ENCODE data around the gene C1orf167.

- TF ChIP-seq CTCF (IDR thresholded peaks at IDR 0.05; ENCODE audit: low read depth, low read length, missing input control) (no peak), TAF1 (conservative IDR thresholded peaks at IDR 0.05) (no peak), REST (IDR thresholded peaks at IDR 0.05) (no peak), SP1 (IDR thresholded peaks at IDR 0.05) (no peak), YY1 (IDR thresholded peaks at IDR 0.05) (no peak), MAX (IDR thresholded peaks at IDR 0.05) (no peak)
Measured at GRCh38 chr1:11727119-11727518, 34.9 kb upstream of the C1orf167 start.
